ENCODE data around the gene ST8SIA3.

The ST8SIA3 gene

GRCh38 chr18:57346876-57347275 is 5.5 kb upstream of the ST8SIA3 start:
- H3K27me3 ChIP-seq (ENCODE audit: insufficient read depth, poor library complexity, severe bottlenecking): peaks cover 31% of the 10 kb centered on the region

DNA sequence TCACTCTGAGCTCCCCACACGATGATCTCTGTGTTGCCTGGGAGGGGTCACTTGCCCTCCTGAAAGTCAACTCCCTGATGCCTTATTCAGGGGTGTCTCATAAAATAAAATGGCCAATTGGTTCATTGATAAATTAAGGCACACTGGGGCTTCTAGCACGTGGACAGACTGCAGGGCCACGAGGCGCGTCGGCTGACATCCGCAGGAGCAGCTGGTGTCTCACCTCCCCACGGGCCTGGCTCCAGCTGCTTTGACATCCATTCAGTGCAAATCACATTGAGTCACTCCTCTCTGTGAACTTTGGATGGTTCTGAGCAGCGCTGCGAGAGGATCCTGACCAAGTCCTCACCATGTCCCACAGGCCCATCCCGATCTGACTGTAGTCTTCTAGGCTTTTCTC is 4.6 kb upstream of the ST8SIA3 start:
- no peak overlapping the region for H3K4me3 ChIP-seq (replicated peaks; ENCODE audit: insufficient read depth, low read length)
- TF ChIP-seq, protein P1, sequence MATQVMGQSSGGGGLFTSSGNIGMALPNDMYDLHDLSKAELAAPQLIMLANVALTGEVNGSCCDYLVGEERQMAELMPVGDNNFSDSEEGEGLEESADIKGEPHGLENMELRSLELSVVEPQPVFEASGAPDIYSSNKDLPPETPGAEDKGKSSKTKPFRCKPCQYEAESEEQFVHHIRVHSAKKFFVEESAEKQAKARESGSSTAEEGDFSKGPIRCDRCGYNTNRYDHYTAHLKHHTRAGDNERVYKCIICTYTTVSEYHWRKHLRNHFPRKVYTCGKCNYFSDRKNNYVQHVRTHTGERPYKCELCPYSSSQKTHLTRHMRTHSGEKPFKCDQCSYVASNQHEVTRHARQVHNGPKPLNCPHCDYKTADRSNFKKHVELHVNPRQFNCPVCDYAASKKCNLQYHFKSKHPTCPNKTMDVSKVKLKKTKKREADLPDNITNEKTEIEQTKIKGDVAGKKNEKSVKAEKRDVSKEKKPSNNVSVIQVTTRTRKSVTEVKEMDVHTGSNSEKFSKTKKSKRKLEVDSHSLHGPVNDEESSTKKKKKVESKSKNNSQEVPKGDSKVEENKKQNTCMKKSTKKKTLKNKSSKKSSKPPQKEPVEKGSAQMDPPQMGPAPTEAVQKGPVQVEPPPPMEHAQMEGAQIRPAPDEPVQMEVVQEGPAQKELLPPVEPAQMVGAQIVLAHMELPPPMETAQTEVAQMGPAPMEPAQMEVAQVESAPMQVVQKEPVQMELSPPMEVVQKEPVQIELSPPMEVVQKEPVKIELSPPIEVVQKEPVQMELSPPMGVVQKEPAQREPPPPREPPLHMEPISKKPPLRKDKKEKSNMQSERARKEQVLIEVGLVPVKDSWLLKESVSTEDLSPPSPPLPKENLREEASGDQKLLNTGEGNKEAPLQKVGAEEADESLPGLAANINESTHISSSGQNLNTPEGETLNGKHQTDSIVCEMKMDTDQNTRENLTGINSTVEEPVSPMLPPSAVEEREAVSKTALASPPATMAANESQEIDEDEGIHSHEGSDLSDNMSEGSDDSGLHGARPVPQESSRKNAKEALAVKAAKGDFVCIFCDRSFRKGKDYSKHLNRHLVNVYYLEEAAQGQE (IDR thresholded peaks at IDR 0.05; ENCODE audit: insufficient replicate concordance, low read depth): no peak
- TF ChIP-seq POLR2AphosphoS5 (IDR thresholded peaks at IDR 0.05; ENCODE audit: low read depth) (no peak), GABPA (IDR thresholded peaks at IDR 0.05; ENCODE audit: low read depth) (no peak), CTCF (IDR thresholded peaks at IDR 0.05; ENCODE audit: insufficient read depth, low read length) (no peak)
- DNase-seq (ENCODE audit: low read depth in 1 of 2, low spot score in 1 of 2): no peak
- H3K27ac ChIP-seq (replicated peaks): no peak overlapping the region
- H3K27me3 ChIP-seq (ENCODE audit: insufficient read depth, poor library complexity, severe bottlenecking): peaks cover 36% of the 10 kb centered on the region

More at GRCh38 chr18:57346876-57347275, 5.5 kb upstream of the ST8SIA3 start:
- no peak for DNase-seq (ENCODE audit: low read depth in 1 of 2, low spot score in 1 of 2)
- H3K27ac ChIP-seq (replicated peaks): no peak overlapping the region
- no peak overlapping the region for H3K4me3 ChIP-seq (replicated peaks; ENCODE audit: insufficient read depth, low read length)
- TF ChIP-seq, protein P1 (IDR thresholded peaks at IDR 0.05; ENCODE audit: insufficient replicate concordance, low read depth): no peak
- TF ChIP-seq POLR2AphosphoS5 (IDR thresholded peaks at IDR 0.05; ENCODE audit: low read depth) (no peak), SPI1 (IDR thresholded peaks at IDR 0.05; ENCODE audit: borderline replicate concordance, low read depth) (no peak), GABPA (IDR thresholded peaks at IDR 0.05; ENCODE audit: low read depth) (no peak), CTCF (IDR thresholded peaks at IDR 0.05; ENCODE audit: insufficient read depth, low read length) (no peak)

DNA sequence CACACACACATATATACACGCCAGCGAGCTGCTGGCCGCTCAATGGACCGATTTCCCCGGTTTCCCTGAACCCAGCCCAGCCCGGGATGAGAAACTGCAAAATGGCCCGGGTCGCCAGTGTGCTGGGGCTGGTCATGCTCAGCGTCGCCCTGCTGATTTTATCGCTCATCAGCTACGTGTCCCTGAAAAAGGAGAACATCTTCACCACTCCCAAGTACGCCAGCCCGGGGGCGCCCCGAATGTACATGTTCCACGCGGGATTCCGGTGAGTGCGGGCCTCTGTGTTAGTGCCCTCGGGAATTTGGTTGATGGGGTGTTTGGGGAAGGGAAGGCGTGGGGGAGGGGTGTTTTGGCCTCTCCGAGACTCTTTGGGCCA is 392 bp downstream of the ST8SIA3 start:
- Histone ChIP-seq H3K27ac (replicated peaks) (no peak overlapping the region), H3K4me3 (replicated peaks; ENCODE audit: insufficient read depth, low read length) (no peak overlapping the region), H3K27me3 (ENCODE audit: insufficient read depth, poor library complexity, severe bottlenecking) (peaks cover 59% of the 10 kb centered on the region)
- TF ChIP-seq, protein P1 (IDR thresholded peaks at IDR 0.05; ENCODE audit: insufficient replicate concordance, low read depth): no peak
- TF ChIP-seq POLR2AphosphoS5 (IDR thresholded peaks at IDR 0.05; ENCODE audit: low read depth) (no peak), CTCF (IDR thresholded peaks at IDR 0.05; ENCODE audit: insufficient read depth, low read length) (no peak), GABPA (IDR thresholded peaks at IDR 0.05; ENCODE audit: low read depth) (no peak)
- no peak for DNase-seq (ENCODE audit: low read depth in 1 of 2, low spot score in 1 of 2)
